GF-D8 (cell line): Measurements from ENCODE around the gene SPATA31A5.
"Not testable (repeated sequence)": the region's sequence is repeated elsewhere in the genome, so short reads cannot be mapped to it uniquely, and the experiment has no call there.

ENCODE experiments used
- DNase-seq: peaks from one replicate; lab custom pipeline; 2025; lab: John Stamatoyannopoulos, UW

Gene SPATA31A5

DNA sequence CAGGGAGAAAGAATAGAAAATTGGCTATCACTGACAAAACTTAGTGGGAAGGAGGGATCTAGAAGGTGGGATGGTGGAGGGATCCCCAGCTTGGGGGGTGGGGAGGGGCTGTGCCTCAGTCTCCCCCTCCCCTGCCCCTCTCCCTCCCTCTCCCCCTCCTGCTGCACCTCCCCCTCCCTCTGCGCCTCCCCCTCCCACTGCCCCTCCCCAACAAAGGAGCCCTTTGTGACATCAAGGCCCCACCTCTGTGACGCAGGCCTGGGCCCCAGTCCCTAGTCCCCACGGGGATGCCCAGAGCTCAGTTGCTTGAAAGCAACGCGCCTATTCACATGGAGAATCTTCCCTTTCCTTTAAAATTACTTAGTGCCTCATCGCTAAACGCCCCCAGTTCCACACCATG lies at the start of gene SPATA31A5:
SPATA31A5 (plus strand) TSS at position 301 of the 400 bp plus-strand sequence; CDS start at position 330, 29 bp downstream.
- DNase-seq, result not testable (repeated sequence)

GRCh38 chr9:60962990-60963350 lies 48.8 kb downstream of the SPATA31A5 start:
- DNase-seq, result not testable (repeated sequence)

DNA sequence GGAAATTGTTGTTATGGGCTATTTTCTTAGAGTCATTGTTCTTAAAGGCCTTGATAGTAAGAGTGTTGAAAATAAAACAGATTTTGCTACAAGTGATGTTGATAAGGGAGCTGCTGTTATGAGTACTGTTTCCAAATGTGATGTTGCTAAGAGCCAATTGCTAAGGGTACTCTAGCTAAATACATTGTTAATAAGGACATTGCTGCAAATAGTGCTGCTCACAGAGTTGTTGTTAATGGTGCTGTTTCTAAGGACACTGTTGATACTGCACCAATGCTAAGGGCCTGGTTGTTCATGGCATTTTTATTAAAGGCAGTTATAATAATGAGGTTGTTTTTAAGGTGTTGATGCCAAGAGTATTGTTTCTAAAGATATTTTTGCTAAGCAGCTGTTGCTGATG lies 52.2 kb downstream of the SPATA31A5 start:
- DNase-seq, result not testable (repeated sequence)
